COR-L47 (cell line): ENCODE data around the gene EIF4E.
A peak's percentile ranks its signal among the peaks of the same experiment; 100 is the strongest.
"Not testable (repeated sequence)": the region's sequence is repeated elsewhere in the genome, so short reads cannot be mapped to it uniquely, and the experiment has no call there.

Experiments used
- DNase-seq: peaks from one replicate; lab custom pipeline; 2025; lab: John Stamatoyannopoulos, UW

Gene EIF4E

DNA sequence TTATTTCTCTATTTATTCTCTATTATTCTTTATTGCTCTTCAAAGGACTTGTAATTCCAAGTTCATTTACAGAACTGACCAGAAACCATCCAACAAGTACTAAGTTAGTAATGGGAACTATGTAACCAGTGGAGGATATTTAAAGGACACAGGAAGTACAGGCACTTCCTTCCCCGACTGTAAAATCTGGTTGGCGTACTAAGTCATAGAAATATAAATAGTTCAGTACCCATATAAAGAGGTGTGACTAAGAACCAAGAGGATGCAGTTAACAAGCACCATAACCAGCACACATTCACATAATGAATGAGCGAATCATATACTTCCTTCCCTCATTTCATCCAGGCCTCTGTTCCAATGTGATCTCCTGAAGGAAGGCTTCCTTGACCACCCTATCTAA lies 3.6 kb upstream of the EIF4E start:
- no peak for DNase-seq

DNA sequence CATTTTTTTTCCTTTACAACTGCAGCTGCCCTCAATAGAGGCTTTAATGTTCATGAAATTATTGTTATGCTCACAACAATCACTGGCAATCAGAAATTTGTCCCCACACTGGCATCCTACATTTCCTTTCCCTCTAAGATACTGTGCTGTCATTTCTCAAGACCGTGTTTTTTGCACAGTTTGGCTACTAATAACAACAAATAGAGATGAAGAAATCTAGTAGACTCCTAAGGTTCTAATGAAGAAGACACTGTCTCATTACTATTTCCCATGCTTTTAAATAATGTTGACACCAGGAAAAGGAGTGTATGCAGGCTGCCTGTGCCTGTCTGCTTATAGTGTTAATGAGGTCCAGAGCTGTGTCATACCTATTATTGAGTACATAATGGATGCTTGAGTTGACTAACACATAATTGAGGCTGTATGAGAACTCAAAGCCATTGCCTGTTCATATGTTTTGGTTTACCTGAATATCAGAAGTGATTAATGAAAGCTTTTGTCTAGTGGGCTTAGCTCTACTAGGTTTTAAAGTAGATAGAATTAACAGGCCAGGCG lies 1.5 kb upstream of the EIF4E start:
- no peak for DNase-seq

DNA sequence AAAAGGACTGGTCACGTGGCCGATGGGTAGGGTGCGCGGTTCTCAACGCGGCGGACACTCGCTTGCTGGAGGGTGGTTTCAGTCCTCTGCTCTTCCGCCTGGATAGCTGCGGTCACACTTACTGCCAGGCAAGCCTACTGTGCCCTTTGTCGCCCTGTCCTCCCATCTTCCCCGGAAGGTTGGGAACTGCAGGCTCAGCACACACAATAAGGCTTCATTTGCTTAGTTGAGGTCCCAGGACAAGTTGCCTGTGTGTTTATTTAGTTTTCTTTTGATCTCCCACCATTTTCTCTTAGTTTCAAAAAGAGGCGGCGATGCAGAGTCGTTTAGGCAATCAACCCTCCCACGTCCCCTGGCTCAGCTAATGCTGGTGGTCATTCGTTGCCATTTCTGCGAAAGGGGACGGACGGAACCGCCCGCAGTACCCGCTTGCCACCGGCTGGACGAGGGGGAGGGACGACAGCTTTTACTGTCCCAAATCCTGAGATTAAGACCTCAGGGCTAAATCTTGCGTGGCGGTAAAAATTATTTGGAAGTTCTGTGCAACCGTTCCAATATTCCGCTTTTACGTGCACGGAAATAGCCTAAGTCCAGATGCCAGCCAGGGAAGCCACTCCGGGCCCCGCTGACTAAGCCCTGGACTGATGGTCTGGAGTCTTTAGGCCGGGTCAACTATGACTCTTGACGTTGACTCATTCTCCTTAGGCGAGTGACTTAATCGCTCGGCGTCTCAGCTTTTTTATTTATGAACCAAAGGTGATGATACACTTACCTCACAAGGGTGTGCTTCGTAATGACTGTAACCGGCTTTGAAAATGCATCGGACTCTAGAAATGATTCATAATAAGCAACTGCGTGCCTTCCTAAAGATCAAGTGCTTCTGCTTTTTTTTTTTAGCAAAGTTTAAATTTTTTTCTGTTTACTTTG lies 671 bp upstream of the EIF4E start:
- DNase-seq, result peak; percentile 60

DNA sequence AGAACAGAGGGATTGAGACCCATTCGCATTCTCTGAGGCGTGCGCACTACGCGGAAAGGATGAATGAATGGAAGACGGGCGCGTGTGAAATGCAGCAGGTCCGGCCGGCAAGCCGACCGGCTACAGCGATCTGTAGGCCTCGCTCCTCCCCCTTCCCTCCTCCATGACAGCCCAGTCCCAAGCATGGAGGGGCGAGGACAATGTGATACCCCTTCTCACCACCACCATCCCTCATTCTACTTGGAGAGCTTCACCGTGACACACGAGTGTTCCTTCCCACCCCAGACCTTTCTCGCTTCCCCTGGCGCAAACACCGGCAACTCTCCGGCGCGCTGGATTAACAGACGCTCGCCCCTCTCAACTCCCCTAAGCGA lies 815 bp downstream of the EIF4E start:
- DNase-seq, result peak; percentile 86

DNA sequence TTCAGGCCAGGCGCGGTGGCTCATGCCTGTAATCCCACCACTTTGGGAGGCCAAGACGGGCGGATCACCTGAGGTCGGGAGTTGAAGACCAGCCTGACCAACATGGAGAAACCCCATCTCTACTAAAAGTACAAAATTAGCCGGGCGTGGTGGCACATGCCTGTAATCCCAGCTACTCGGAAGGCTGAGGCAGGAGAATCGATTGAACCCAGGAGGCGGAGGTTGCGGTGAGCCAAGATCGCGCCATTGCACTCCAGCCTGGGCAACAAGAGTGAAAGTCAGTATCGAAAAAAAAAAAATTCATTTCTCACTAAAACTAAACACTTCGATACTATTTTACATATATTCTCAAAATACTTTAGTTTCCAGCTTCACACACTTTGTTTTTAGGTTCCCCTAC lies 2.7 kb downstream of the EIF4E start:
- not testable (repeated sequence) for DNase-seq

DNA sequence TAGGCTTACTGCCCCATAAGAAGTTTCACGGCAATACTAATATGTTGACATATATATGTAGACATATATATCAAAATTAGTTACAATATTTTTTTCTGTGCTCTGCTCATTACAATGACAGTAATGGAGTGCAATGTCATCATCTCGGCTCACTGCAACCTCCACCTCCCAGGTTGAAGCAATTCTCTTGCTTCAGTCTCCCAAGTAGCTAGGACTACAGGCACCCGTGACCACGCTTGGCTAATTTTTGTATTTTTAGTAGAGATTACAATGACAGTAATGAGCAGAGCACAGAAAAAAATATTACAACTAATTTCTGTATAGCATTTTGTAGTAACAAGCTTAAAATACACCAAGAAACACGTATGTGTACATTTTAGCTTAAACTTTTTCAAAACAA lies 7.6 kb downstream of the EIF4E start:
- no peak for DNase-seq

DNA sequence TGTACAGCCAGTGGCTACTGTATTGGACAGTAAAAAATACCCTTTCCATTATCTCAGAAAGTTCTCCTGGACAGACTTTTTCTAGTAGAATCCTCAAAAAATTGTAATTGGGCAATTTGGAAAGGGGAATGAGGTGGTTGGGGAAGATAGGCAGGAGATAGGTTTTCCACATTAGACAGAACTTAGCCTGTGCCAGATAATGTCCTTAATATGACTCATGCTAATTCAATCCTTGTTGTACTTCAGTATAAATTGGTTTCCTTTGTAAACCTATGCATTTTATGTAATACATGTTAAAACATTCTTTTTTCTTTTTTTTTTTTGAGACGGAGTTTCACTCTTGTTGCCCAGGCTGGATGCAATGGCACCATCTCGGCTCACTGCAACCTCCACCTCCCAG lies 8.9 kb downstream of the EIF4E start:
- no peak for DNase-seq

DNA sequence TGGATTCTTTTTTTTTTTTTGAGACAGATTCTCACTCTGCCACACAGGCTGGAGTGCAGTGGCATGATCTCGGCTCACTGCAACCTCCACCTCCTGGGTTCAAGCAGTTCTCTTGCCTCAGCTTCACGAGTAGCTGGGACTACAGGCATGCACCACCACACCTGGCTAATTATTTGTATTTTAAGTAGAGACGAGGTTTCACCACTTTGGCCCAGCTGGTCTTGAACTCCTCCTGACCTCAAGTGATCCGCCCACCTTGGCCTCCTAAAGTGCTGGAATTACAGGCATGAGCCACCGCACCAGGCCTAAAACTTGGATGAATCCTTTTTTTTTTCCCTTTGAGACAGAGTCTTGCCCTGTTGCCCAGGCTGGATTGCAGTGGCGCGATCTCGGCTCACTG lies 18.2 kb downstream of the EIF4E start:
- DNase-seq, result not testable (repeated sequence)

DNA sequence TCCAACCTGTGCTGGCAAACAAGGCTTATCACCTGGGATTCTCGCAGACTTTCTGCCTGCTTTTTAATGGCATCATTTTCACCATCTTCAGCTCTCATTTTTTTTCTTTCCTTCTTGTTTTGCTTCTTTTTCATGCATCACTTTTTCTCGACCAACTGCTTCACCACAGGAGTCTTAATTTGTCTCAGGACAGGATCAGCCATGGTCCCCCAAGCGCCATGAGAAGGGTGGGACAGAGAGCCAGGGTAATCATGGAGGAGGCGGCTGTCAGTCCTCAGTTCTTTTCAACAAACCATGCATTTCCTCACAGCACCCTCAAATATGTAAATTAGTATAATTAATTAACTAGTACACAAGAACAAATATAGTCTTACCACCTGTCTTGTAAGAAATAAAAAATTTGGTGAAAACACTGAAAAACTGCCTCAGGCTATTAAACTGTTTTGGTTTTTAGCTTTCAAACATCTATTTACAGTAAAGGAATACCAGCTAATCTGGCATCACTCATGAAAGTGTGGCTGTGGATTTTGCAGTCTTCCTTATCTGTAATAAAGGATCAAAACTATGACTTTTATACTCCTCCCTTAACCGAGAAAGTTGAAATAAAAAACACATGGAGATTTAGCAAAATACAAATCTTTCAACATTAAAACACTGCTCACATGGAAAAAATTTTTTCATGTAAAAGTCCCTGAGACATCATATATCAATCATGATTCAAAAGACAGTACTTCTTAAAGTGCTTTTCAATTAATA lies 19.1 kb downstream of the EIF4E start:
- no peak for DNase-seq

DNA sequence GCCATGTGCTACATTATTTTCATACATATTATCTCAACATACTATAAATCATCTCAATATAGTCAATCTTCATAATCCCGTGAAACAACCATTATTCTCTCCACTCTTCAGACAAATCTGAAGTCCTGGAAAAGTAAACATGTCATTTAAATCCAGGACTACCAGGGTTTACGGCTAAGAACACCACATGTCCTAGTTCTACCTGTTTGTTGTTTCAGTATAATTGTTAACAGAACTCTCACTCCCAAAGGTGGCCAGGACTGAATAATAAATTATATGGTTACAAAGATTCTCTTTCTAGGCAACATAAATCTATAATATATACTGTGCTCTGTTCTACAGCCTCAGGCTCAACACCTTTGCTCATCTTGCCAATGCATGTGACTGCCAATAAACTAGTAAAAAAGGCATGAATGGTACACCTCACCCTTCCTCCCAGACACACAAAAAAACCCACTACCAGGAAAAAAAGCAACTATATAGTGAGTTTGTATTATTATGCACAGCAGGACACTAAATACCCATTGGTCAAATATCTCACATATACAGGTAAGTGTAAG lies 20.1 kb downstream of the EIF4E start:
- no peak for DNase-seq

DNA sequence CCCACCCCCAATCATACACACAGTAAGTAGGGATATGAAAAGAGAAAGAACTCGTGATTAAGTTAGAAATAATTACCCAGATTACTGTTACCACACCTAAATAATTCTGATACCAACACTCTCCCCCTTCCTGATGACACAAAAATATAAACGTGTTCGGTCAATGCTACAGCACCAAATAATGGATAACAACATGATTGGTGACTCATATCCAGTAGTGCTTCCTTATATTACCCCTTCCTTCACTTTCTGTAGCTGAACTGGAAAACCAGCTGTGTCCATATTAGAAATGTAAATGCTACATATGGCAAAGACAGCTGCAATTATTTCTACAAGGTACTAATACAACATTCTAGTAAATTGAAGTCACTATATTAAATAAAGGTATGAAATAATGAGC lies 20.8 kb downstream of the EIF4E start:
- no peak for DNase-seq

DNA sequence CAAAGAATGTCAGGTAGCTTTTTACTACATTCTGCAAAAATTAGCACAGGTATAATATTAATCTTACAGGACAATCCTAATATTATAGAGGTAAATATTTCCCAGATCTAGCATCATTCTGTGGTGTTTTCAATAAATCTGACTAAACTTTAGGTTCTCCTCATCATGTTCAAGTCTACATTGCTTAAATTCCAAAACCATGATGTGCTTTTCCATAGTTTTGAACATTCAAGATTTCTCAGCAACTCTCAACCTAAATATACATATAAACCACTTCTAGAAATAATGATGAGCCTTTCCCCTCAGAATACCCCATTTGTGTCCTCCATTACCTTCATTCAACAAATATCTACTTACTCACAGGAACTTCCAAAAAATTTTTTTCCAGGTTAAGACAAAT lies 23.1 kb downstream of the EIF4E start:
- no peak for DNase-seq

DNA sequence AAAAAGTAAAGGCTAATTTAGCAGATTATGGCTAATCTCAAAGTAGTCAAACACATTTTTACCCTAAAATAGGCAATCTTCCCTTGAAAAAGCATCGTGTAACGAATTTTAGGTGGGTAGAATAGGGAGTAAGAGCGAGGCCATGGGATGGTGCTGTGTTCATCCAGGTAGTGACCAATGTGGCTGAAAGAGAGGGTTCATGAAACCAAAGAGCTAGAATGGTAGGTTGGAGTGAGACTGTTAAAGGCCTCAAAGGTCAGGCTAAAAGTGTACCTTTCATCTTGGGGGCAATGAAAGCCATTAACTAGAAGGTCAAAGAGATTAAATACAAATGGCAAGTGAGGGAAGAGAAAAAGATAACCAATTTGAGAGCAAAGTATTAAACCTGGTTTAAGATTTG lies 23.6 kb downstream of the EIF4E start:
- no peak for DNase-seq

DNA sequence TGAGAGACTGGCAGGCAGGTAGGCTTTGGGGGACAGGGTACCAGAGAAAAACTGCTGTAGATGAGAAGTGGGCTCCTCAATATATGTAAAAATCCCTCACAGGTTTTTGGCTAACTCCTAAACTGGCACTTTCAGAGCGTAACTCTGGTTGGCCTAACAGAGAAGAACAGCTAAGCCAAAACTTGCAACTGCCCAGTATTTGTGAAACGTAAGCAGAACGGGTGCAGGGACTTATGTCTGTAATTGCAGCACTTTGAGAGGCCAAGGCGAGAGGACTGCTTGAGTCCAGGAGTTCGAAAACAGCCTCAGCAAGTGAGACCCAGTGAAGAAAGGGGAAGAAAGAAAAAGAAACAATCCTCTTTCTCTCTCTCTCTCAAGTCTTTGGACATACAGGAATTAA lies 25.0 kb downstream of the EIF4E start:
- no peak for DNase-seq

DNA sequence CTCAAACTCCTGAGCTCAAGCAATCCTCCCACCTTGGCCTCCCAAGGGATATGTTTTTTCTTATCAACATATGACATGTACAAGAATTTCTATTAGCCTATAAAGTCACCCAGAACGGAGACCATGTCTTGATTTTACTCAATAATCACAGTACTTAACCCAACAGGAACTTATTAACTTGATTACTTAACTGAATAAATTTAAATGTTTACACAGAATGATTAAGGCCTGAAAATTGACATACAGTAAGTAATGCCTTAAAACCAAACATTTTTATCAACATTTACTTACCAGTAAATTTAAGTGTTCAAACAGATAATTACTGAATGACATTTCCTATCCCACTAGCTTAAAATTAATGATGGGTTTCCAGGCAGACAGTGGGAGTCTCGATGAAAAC lies 25.4 kb downstream of the EIF4E start:
- DNase-seq, result no peak

DNA sequence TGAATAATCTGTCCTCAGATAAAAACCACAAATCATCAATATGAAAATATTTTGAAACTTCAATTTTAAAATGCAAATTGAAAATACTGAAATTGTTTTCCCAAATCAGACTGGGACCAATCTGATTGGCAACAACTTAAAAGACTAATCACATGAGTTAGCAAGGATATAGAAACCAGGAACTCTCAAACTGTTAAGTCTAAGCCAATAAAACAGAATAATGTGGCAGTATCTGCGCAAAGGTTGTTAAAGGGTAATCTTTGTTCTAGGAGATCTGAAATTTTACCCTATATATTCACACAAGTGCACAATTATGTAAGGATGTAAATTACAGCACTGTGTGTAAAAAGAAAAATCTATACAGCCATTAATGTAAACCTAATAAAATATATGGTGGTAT lies 29.7 kb downstream of the EIF4E start:
- DNase-seq, result no peak

DNA sequence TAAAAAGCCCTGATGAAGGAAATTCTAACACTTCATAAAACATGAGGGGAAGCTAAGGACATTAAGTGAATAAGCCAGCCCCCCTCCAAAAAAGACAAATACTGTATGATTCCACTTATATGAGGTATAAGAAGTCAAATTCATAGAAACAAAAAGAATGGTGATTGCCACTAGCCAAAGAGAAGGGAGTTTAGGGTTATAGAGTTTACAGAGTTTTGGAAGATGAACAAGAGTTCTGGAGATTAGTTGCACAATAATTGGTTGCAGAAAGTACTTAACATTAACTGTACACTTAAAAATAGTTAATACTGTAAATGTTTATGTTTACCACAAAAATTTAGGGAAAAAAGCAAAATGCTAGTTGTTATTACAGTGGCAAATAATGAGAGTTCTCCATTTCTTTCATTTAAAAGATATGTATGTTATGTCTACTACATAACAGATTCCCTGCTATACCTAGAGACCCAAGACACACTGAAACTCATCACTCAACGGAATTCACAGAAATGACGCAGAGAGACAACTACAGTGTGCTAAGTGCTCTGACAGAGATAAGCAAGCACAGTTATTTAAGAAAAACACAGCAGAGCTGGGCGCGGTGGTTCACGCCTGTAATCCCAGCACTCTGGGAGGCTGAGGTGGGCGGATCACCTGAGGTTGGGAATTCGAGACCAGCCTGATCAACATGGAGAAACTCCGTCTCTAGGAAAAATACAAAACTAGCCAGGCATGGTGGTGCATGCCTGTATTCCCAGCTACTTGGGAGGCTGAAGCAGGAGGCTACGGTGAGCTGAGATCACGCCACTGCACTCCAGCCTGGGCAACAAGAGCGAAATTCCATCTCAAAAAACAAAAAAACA lies 37.2 kb downstream of the EIF4E start:
- no peak for DNase-seq

DNA sequence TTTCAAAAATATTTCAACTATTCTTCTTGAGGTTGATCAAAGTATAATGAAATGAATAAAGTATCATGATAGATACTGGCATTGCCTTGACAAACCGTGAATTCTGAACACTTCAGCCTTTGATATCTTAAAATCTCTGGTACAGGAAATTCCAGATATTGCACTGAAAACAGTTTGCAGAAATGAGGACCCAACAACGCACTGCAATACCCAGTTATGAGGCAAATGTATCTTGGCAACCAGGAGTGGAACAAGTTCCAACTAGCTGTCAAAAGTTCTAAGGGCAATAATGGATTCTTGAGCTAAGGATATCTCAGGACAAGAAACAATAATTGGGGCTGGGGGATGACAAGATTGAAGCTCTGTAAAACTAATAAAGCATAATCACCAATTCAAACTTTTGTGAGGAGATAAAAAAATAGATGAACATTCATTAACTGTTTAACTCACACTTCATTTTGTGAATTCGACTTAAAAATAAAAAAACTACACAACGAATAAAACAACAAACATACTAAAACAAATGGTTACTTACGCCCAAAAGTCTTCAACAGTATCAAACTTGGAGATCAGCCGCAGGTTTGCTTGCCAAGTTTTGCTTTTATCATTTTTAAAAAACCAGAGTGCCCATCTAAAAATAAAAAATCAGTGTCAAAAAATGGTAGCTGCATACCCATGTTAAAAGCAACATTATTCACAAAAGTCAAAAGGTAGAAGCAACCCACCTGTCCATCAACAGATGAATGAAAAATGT lies 38.1 kb downstream of the EIF4E start:
- no peak for DNase-seq

DNA sequence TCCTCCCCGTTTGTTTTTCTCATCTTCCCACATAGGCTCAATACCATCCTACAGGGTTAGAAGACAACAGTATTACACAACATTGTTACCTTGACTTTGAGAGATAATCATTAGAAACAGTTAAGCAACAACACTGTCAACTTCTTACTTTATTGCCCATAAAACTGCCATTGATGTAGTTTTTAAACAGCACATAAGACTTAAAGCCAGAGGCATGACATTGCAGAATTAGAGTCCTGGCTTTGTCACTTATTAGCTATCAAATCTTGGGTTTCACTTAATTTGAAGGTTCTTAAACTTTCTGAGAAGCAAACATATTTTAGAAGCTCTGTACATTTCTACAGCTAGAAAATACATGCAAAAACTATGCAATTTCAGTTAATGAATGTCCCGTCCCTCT lies 41.8 kb downstream of the EIF4E start:
- DNase-seq, result no peak

DNA sequence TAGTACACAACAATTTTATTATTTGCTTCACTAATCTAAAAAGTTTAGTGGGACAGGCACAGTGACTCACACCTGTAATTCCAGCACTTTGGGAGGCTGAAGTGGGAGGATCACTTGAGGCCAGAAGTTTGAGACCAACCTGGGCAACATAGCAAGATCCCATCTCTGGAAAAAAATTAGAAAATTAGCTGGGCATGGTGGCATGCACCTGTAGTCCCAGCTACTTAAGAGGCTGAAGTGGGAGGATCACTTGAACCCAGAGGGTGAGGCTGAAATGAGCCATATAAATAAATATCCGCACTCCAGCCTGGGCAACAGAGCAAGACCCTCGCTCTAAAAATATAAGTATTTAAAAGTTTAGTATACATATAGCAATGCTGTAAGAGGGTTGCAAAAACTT lies 42.6 kb downstream of the EIF4E start:
- DNase-seq, result not testable (repeated sequence)

DNA sequence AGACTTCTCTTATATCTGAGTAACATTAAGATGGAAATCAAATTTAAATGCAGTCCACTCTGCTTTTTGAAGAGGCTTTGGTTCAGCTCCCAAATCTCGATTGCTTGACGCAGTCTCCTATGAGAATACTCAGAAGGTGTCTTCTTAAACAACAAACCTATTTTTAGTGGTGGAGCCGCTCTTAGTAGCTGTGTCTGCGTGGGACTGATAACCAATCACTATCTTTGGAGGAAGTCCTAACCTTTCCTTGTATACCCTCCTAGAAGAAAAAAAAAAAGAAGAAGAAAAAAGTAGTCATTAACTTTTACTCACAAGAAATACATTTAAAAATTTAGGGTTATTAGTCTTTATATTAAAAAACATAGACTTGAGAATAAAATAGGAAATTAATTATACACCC lies 48.0 kb downstream of the EIF4E start:
- not testable (repeated sequence) for DNase-seq
